Activated CD4-positive, alpha-beta memory T cell treated with anti-CD3 and anti-CD28 coated beads for 36 hours (primary cell): ENCODE data around the gene NAV1. TPM values are rescaled to one million over a fixed set of nuclear protein-coding genes. Genes with fewer than 3 reads are reported as not detected.
"Not testable (repeated sequence)": the region's sequence is repeated elsewhere in the genome, so short reads cannot be mapped to it uniquely, and the experiment has no call there.

Source experiments
- CTCF ChIA-PET: fragments of 350-600 bp; sonication (Branson Sonifier 250); formaldehyde crosslinking; loops from one replicate; lab custom pipeline; 2021; ENCODE audit warnings: antibody characterized with exemption, inconsistent platforms; lab: Charles Lee
- POLR2A ChIA-PET: fragments of 350-600 bp; sonication (Branson Sonifier 250); formaldehyde crosslinking; loops from one replicate; lab custom pipeline; 2021; ENCODE audit warnings: antibody characterized with exemption; lab: Charles Lee
- DNase-seq: peaks from one replicate; pipeline ENCODE4 v3.0.0-alpha.2; 2020
- H3K27ac Mint-ChIP-seq: one replicate; pipeline ENCODE4 v1.8.0; 2021; ENCODE audit warnings: mixed read lengths
- H3K27me3 Mint-ChIP-seq: one replicate; pipeline ENCODE4 v1.8.0; 2021; ENCODE audit warnings: mixed read lengths
- H3K36me3 Mint-ChIP-seq: one replicate; pipeline ENCODE4 v1.8.0; 2021; ENCODE audit warnings: mixed read lengths
- H3K4me1 Mint-ChIP-seq: one replicate; pipeline ENCODE4 v1.8.0; 2021; ENCODE audit warnings: low read depth, mixed read lengths
- H3K4me3 Mint-ChIP-seq: one replicate; pipeline ENCODE4 v1.8.0; 2021; ENCODE audit warnings: mild to moderate bottlenecking, mixed read lengths
- H3K9me3 Mint-ChIP-seq: one replicate; pipeline ENCODE4 v1.8.0; 2021; ENCODE audit warnings: mixed read lengths
- intact Hi-C: fragments of 100-400 bp; cut with micrococcal nuclease; formaldehyde crosslinking; loops from one replicate; pipeline ENCODE4 v1.15.1; 2023
- total RNA-seq, 2 experiments: library from RNA; stranded (reverse); gene quantifications; one replicate each; pipeline ENCODE4 v1.2.3, GENCODE V29; 2021

Gene NAV1
- total RNA-seq, 2 experiments from 2014 or later = 2.2 to 2.6 TPM

GRCh38 chr1:201513498-201514243 is 25.3 kb upstream of the NAV1 start:
- H3K9me3 Mint-ChIP-seq = no peaks in the 10 kb centered on the region
- H3K4me3 Mint-ChIP-seq = no peak overlapping the region
- H3K4me1 Mint-ChIP-seq = no peaks in the 10 kb centered on the region
- DNase-seq = no peak
- no peaks in the 10 kb centered on the region for H3K27me3 Mint-ChIP-seq
- intact Hi-C loops = loop anchor here (1.0 kb wide), 3 partner anchors 31 to 78 kb away; no protein-coding TSS in a partner anchor
- ChIA-PET CTCF (interaction anchor here (0.6 to 8.8 kb wide), 41 partner anchors 7 to 354 kb away, joined by 3 to 291 read pairs (median 6); partner anchors contain the start of genes IPO9 and PHLDA3), POLR2A (interaction anchor here (0.9 to 1.2 kb wide), 4 partner anchors 11 to 34 kb away, joined by 3 read pairs; no protein-coding TSS in a partner anchor)
- peaks cover 5% of the 10 kb centered on the region for H3K36me3 Mint-ChIP-seq
- H3K27ac Mint-ChIP-seq = no peak overlapping the region

- H3K9me3 Mint-ChIP-seq = no peaks in the 10 kb centered on the region
- intact Hi-C loops = no loop called here
- POLR2A ChIA-PET = no interaction called here
Observed at GRCh38 chr1:201514466-201514865, 24.5 kb upstream of the NAV1 start.

GRCh38 chr1:201515062-201515750 is 23.7 kb upstream of the NAV1 start:
- Mint-ChIP-seq H3K9me3 (no peaks in the 10 kb centered on the region), H3K4me3 (no peak overlapping the region), H3K27ac (no peak overlapping the region), H3K27me3 (no peaks in the 10 kb centered on the region), H3K36me3 (peaks cover 5% of the 10 kb centered on the region), H3K4me1 (no peaks in the 10 kb centered on the region)
- intact Hi-C loops = no loop called here
- CTCF ChIA-PET = interaction anchor here (1.0 to 8.8 kb wide), 8 partner anchors 16 to 314 kb away, joined by 3 to 291 read pairs (median 6); partner anchors contain the start of gene IPO9
- POLR2A ChIA-PET = no interaction called here
- no peak for DNase-seq

More at GRCh38 chr1:201514466-201514865, 24.5 kb upstream of the NAV1 start:
- peaks cover 5% of the 10 kb centered on the region for H3K36me3 Mint-ChIP-seq
- no peak for DNase-seq
- CTCF ChIA-PET = interaction anchor here (1.3 to 8.8 kb wide), 9 partner anchors 16 to 315 kb away, joined by 3 to 291 read pairs (median 48); partner anchors contain the start of gene IPO9
- no peaks in the 10 kb centered on the region for H3K4me1 Mint-ChIP-seq
- no peak overlapping the region for H3K4me3 Mint-ChIP-seq
- H3K27ac Mint-ChIP-seq = no peak overlapping the region
- no peaks in the 10 kb centered on the region for H3K27me3 Mint-ChIP-seq

GRCh38 chr1:201515895-201516294 is 23.0 kb upstream of the NAV1 start:
- intact Hi-C loops = no loop called here
- Mint-ChIP-seq H3K27ac (no peak overlapping the region), H3K9me3 (no peaks in the 10 kb centered on the region), H3K36me3 (peaks cover 9% of the 10 kb centered on the region), H3K4me3 (no peak overlapping the region), H3K27me3 (no peaks in the 10 kb centered on the region), H3K4me1 (no peaks in the 10 kb centered on the region)
- POLR2A ChIA-PET = interaction anchor here (0.6 kb wide), 1 partner anchor 31 kb away, joined by 4 read pairs; no protein-coding TSS in a partner anchor
- DNase-seq = no peak
- CTCF ChIA-PET = interaction anchor here (1.0 to 8.8 kb wide), 7 partner anchors 16 to 291 kb away, joined by 3 to 291 read pairs (median 8); no protein-coding TSS in a partner anchor

- ChIA-PET CTCF (interaction anchor here (1.0 to 8.8 kb wide), 6 partner anchors 15 to 81 kb away, joined by 3 to 291 read pairs (median 76); no protein-coding TSS in a partner anchor), POLR2A (interaction anchor here (0.6 kb wide), 1 partner anchor 30 kb away, joined by 4 read pairs; no protein-coding TSS in a partner anchor)
- no peak overlapping the region for H3K27ac Mint-ChIP-seq
- H3K4me3 Mint-ChIP-seq = no peak overlapping the region
- H3K36me3 Mint-ChIP-seq = peaks cover 9% of the 10 kb centered on the region
- intact Hi-C loops = no loop called here
- no peak for DNase-seq
- H3K4me1 Mint-ChIP-seq = no peaks in the 10 kb centered on the region
- no peaks in the 10 kb centered on the region for H3K27me3 Mint-ChIP-seq
- no peaks in the 10 kb centered on the region for H3K9me3 Mint-ChIP-seq
Observed at GRCh38 chr1:201516511-201517127, 22.3 kb upstream of the NAV1 start.

GRCh38 chr1:201517631-201518030 is 21.3 kb upstream of the NAV1 start:
- no peaks in the 10 kb centered on the region for H3K9me3 Mint-ChIP-seq
- peaks cover 20% of the 10 kb centered on the region for H3K36me3 Mint-ChIP-seq
- H3K27me3 Mint-ChIP-seq = no peaks in the 10 kb centered on the region
- no peak overlapping the region for H3K27ac Mint-ChIP-seq
- no peak overlapping the region for H3K4me3 Mint-ChIP-seq
- ChIA-PET CTCF (interaction anchor here (0.9 to 2.4 kb wide), 2 partner anchors 35 to 82 kb away, joined by 4 to 8 read pairs; no protein-coding TSS in a partner anchor), POLR2A (no interaction called here)
- no peaks in the 10 kb centered on the region for H3K4me1 Mint-ChIP-seq
- intact Hi-C loops = no loop called here
- DNase-seq = no peak

- POLR2A ChIA-PET = no interaction called here
- no peaks in the 10 kb centered on the region for H3K9me3 Mint-ChIP-seq
- H3K27ac Mint-ChIP-seq = no peak overlapping the region
- H3K4me1 Mint-ChIP-seq = no peaks in the 10 kb centered on the region
- H3K36me3 Mint-ChIP-seq = peaks cover 21% of the 10 kb centered on the region
- no peak overlapping the region for H3K4me3 Mint-ChIP-seq
- H3K27me3 Mint-ChIP-seq = no peaks in the 10 kb centered on the region
- DNase-seq = no peak
- intact Hi-C loops = no loop called here
- CTCF ChIA-PET = interaction anchor here (0.9 to 1.0 kb wide), 2 partner anchors 35 to 70 kb away, joined by 4 read pairs; no protein-coding TSS in a partner anchor
Observed at GRCh38 chr1:201518071-201518470, 20.9 kb upstream of the NAV1 start.

GRCh38 chr1:201520046-201520575 is 18.8 kb upstream of the NAV1 start:
- peaks cover 23% of the 10 kb centered on the region for H3K36me3 Mint-ChIP-seq
- H3K4me1 Mint-ChIP-seq, H3K4me3 Mint-ChIP-seq, H3K27ac Mint-ChIP-seq, H3K27me3 Mint-ChIP-seq, intact Hi-C loops, DNase-seq, H3K9me3 Mint-ChIP-seq: not testable (repeated sequence)
- ChIA-PET POLR2A (interaction anchor here (0.6 kb wide), 1 partner anchor 10 kb away, joined by 3 read pairs; no protein-coding TSS in a partner anchor), CTCF (interaction anchor here (1.1 kb wide), 1 partner anchor 16 kb away, joined by 4 read pairs; no protein-coding TSS in a partner anchor)

- Mint-ChIP-seq H3K36me3 (peaks cover 37% of the 10 kb centered on the region), H3K4me1 (no peaks in the 10 kb centered on the region), H3K9me3 (no peaks in the 10 kb centered on the region), H3K27ac (no peak overlapping the region), H3K4me3 (no peak overlapping the region), H3K27me3 (no peaks in the 10 kb centered on the region)
- CTCF ChIA-PET = interaction anchor here (0.9 to 1.4 kb wide), 2 partner anchors 90 to 184 kb away, joined by 3 to 4 read pairs; no protein-coding TSS in a partner anchor
- POLR2A ChIA-PET = interaction anchor here (0.9 kb wide), 1 partner anchor 9 kb away, joined by 6 read pairs; no protein-coding TSS in a partner anchor
- intact Hi-C loops = no loop called here
- no peak for DNase-seq
Observed at GRCh38 chr1:201525193-201525778, 13.6 kb upstream of the NAV1 start.

- H3K4me3 Mint-ChIP-seq = no peak overlapping the region
- ChIA-PET CTCF (interaction anchor here (0.9 to 4.6 kb wide), 2 partner anchors 15 to 92 kb away, joined by 3 to 23 read pairs; no protein-coding TSS in a partner anchor), POLR2A (no interaction called here)
- H3K9me3 Mint-ChIP-seq = no peaks in the 10 kb centered on the region
- no peaks in the 10 kb centered on the region for H3K4me1 Mint-ChIP-seq
- DNase-seq = no peak
- intact Hi-C loops = no loop called here
- no peak overlapping the region for H3K27ac Mint-ChIP-seq
- no peaks in the 10 kb centered on the region for H3K27me3 Mint-ChIP-seq
- peaks cover 30% of the 10 kb centered on the region for H3K36me3 Mint-ChIP-seq
Observed at GRCh38 chr1:201527879-201528278, 11.0 kb upstream of the NAV1 start.
